Renal pelvis (tissue), 3 donors: Measurements from ENCODE around the gene PSMD10. TPM values are rescaled to one million over a fixed set of nuclear protein-coding genes. Genes with fewer than 3 reads are reported as not detected.

Experiments
- polyA plus RNA-seq, 3 donors: library from polyadenylated mRNA; unstranded; fragments of 120-200 nt; gene quantifications; one replicate each; pipeline ENCODE4 v1.2.1, GENCODE V29; 2013; ENCODE audit not compliant: insufficient read length in 3 of 3

Gene PSMD10
- polyA plus RNA-seq, 3 donors: 68.6 to 80.4 (median 79.5) TPM

Other genes with a start within 250 kb of the PSMD10 start
- gene TEX13B, start 109.2 kb downstream of the PSMD10 start, polyA plus RNA-seq: not detected
- gene VSIG1, start 46.5 kb downstream of the PSMD10 start, polyA plus RNA-seq: 1 to 10 TPM in 1 of 3 donors, under 1 TPM in 2; 0.70 to 1.0 (median 0.85) TPM
- gene ATG4A, start 236 bp upstream of the PSMD10 start, polyA plus RNA-seq: 10 to 100 TPM; 11.9 to 12.3 (median 12.2) TPM